ENCODE results near the gene ARID3B.

- TF ChIP-seq REST (IDR thresholded peaks at IDR 0.05; ENCODE audit: insufficient read depth in 1 of 2, low read depth in 2 of 2, low read length in 1 of 2) (no peak), SIN3A (IDR thresholded peaks at IDR 0.05; ENCODE audit: borderline replicate concordance, insufficient read depth, low read depth, low read length) (no peak), CTCF (IDR thresholded peaks at IDR 0.05) (no peak), POLR2AphosphoS5 (IDR thresholded peaks at IDR 0.05; ENCODE audit: low read depth, low read length) (no peak)
Observed at GRCh38 chr15:74573987-74574386, 33.0 kb downstream of the ARID3B start.

All from Panc1 (cell line).